GM21825 (cell line): ENCODE measurements around the gene VTI1A.
A peak's percentile ranks its signal among the peaks of the same experiment; 100 is the strongest.
"Not testable (repeated sequence)": the region's sequence is repeated elsewhere in the genome, so short reads cannot be mapped to it uniquely, and the experiment has no call there.

Experiments used
- ATAC-seq: cut with Tn5 transposase; IDR thresholded peaks from one replicate; pipeline ENCODE4 v1.9.1; 2021; ENCODE audit warnings: mild to moderate bottlenecking, moderate library complexity; ENCODE audit not compliant: unreplicated experiment

Gene VTI1A

DNA sequence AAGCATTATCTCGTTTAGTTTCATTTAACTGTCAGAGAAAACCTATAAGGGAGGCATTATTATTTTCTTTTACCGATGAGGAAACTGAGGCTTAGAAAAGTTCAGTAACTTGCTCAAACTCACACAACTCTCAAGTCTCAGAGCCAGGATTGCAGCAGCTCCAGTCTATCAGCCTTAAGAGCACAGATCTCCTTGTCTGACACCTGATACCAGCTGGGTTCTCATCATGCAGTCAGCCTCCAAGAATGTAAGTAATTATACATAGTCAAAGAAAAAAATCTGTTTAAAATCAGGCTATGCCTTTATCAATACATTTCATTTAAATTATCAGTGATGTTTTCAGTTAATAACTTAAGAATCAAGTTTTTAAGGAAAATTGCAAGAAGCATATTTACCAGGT lies 266.4 kb downstream of the VTI1A start:
- ATAC-seq: no peak

DNA sequence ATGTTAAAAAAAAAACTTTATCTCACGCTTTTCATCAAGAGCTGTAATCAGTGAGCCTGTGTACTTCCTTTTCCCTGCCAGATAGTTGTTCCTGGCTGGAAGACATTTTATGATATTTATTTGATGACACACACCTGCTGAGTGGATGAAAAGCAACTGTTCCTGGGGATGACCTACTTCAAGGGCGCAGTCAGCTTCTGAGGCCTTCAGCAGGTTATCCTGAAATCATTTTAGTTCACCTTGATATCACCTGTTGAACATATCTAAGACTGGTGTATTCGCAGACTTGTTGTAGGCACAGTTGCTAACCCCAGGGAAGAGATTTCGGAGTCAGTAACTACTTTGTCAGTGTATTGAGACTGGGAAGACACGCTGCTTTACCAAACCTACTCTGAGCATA lies 268.6 kb downstream of the VTI1A start:
- ATAC-seq: no peak

DNA sequence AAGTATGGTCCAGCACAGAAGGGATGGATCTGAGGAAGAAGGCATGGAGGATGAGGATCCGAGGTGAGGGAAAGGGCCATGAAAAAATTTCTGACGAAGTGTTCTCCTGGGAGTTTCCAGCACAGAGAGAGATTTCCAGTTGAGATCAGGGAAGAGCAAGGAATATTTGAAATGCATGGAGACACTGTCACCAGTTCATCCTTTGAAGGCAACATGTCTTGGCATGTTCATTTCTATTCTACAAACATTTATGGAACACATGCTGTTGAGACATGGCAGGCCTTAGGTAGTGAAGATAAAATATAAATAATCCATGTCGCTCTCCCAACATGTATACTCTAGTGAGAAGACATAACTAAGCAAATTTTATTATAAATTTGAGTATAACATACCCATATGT lies 269.1 kb downstream of the VTI1A start:
- no peak for ATAC-seq

DNA sequence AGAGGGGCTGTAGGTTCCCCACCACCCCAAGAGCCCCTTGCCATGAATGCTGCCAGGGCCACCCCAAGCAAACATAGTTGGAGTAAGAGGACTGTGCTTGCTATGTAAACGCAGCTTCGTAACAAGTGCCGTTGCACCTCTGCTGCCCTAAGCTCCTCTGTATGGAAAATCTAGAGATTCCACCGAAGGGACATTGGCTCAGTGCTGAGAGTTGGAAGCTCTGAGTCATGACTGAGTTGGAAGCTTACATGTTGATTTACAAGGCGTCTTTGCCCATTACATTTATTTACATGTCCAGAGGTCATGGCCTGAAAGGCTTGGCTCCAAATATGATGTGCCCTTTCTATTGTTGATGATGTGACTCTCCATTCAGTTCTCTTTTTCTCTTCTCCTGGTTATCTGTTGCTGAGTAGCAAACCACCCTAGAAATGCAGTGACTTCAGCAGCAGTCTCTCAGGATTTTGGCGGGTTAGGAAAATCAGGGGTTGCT lies 270.0 kb downstream of the VTI1A start:
- ATAC-seq: no peak

DNA sequence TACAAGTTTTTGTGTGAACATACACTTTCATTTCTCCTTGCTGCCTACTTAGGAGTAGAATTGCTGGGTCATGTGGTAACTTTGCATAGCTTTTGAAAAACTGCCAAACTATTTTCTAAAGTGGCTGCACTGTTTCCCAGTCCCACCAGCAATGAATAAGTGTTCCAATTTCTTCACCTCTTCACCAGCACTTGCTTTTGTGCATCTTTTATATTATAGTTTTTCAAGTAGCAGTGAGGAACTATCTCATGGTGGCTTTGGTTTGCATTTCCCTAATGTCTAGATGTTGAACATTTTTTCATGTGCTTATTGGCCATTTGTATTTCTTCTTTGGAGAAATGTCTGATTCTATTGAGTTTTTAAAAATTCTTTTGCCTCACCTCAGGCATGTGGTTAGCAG lies 273.2 kb downstream of the VTI1A start:
- ATAC-seq: no peak

DNA sequence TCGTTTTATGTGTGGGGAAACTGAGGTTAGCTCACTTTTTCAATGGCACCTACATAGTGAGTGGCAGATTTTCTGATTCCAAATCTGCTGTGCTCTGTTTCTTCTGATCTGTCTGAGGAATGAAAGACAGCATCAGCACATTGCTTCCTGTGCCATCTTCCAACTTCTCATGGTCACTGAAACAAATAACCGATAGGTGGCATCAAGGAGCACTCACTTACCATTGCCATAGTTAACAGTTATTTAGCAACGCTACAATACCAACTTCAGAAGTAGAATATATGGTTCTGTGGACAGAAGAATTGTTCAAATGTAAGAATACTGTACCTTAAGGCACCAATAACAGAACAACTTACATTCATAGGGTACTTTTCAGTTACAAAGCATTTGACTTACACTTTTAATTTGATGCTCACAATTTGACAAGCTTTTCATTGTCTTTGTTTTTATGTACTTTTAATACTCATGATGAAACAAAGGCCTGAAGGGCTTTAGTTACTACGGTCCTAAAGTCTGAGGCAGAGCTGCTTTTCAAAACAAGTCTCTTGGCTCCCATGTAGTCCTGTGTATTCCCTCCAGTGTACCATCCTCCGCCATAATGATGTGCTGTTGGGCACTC lies 274.2 kb downstream of the VTI1A start:
- ATAC-seq: no peak

DNA sequence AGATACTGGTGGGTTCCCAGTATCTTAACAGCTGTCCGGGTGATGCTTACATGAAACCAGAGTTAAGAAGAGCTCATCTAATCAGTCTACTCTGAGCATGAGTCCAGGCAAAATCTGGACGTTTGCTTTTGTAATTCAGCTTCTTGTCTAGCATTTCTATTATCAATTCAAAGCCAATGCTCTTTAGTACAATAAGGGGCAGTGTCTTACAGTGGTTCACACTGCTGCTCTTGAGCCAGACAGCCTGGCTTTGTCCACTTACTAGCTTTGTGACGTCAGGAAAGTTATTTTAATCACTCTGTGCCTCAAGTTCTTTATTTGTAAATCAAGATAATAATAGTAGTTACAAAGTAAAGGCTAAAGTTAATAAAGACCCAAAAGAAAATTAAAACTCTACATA lies 275.7 kb downstream of the VTI1A start:
- no peak for ATAC-seq

DNA sequence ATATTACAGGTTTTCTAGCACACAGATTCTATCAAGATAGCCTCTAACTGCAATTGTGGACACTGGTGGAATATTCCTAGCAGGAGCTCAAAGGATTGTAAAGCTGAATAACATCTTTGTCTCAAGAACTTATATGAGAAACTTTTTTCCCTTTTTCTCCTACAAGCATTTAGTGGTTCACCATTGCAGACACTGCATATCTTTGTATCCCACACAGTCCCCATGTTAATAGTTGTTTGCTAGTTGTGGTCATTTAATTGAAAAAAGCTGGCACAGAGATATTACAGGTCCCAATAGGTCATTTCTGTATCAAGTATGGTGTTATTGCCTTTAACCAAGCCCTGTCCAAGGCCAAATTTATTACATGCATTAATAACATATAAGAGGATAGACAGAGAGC lies 276.9 kb downstream of the VTI1A start:
- ATAC-seq: no peak

DNA sequence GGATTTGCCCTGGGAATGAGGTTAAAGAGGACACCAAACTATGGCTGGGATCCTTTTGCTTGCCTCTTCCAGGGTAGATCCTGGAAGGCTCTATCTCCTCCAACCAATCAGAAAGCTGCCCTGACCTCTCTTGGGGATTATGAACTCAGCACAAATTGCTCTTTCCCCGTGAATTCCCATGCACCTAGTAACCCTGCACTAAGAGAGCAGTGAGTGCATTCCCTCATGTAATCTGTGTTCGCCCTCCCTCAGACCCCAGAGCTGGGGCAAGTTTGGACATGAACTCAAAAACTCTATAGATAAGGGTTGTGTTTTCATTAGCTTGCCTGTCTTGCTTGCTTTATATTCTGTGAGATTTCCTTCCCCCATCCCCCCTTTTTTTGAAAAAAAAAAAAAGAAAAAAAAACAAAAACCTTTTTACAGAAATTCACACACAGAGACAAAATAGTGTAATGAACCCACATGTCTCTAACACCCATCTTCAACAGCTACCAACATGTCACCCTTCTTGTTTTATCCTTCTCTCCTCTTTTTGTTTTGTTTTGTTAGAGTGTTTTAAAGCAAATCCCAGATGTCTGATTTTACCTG lies 277.5 kb downstream of the VTI1A start:
- ATAC-seq: no peak

DNA sequence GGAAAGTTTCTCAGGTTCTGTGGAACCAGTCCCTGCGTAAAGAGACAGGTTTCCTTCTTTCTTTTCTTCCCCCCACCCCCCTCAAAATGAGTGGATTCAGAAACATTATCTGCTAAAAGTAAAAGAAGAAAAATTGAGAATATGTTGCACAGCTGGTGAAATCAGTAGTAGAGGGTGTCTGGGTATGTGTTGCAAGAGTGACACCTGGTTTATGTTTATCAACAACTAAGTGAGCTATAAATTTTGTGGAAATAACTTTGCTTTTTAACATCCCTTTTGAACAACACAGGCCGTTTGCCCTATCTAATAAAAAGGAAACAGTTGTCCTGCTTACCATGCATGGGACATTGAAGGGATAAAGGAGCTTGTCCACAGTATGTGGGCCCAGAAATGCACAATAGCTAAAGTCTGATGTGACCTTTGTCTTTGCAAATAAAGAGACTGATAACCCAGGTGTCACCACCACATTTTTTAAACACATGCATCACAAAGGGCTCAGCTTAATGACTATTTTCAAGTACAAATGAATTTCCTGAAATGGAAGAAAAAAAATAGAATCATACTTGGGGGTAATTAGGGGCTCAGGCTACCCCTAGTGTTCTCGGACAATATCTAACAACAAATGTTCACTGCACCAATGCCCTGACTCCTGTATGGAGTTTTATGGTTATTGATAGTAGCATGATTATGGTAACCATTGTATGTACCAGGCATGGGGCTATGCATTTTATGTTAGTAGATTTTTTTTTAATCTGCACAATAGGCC lies 281.3 kb downstream of the VTI1A start:
- no peak for ATAC-seq

DNA sequence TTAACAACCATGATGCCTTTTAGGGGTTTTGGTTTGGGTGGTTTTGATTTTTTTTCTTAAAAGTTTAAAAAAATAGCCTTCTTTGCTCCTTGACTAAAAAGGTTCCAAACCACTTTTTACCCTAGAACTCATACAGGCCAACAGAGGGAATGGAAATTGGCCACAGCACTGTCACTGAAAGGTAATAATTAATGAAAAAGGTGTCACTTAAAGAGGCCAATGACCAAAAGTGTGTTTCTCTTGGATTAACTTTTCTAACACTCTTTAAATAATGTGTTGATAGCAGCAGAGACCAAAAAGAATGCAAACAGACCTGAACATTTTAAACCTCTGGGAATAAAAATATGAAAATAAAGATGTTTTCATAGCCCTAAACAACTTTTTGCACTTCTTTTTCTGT lies 282.0 kb downstream of the VTI1A start:
- no peak for ATAC-seq

DNA sequence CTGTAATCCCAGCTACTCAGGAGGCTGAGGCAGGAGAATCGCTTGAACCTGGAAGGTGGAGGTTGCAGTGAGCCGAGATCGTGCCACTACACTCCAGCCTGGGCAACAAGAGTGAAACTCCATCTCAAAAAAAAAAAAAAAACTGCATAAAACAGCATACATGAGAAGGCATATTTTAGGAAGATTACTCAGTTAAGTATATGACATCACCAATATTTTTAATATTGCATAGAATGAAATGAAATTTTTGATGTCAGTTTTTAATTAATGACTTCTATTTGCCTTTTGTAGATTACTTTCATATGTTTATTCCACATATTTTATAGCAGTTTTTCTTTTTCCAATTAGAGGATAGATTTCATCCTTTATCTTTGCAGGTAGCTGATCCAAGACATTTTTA lies 284.4 kb downstream of the VTI1A start:
- ATAC-seq: not testable (repeated sequence)

DNA sequence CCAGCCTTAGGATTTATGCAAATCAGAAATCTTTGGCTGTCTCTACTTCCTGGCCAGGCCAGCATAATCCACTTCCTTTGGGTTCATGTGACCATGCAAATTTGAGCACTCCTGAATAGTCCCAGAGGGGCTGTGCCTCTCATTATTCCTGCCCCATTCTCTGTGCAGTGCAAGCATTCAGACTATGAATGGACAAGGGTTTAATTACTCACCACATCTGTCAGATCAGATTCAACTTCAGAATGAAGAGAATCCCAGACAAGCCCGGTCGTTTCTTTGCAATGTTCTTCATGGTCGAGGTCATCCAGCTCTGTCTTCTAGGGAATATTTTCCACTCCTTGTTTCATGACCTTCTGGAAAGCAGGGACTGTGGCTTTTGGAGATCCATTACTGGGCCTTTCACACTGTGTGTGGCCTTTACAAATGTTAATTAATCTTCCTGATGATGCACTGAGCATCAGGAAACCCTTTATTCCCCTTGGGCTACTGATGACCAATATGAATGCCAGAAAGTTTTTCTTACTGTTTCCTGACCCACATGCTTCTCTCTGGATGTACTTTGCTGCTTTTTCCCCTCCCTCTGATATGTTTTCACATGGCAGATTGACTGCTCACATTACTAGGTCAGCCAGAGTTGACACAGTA lies 285.4 kb downstream of the VTI1A start:
- peak; percentile 86 for ATAC-seq

DNA sequence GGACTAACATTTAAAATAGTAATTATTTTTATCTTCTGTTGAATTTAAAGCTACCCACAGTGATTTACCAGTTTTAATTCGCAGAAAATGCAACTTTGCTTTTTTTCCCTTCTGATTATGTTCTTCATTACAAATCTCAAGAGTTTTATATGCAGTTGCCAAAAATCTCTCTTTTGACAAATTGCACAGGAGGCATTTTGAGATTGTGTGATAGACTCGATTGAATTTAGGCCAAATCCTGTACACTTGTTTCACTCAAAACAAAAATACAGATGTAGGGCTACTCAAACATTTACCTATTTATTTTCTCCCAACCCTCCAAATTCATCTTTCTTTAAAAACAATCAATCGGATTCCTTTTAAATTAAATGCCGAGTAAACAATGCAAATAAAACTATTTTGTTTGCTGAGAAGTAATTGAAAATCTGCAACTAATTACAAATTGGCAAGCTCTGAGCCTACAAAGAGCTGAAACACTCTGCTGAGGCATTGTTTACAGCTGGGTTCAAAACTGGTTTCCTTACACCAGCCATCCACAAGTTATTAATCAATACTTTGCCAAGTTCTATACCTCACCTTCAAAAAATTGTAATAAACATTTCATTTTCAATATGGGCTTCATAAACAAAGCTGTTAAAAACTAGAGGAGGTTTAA lies 288.2 kb downstream of the VTI1A start:
- ATAC-seq: no peak

DNA sequence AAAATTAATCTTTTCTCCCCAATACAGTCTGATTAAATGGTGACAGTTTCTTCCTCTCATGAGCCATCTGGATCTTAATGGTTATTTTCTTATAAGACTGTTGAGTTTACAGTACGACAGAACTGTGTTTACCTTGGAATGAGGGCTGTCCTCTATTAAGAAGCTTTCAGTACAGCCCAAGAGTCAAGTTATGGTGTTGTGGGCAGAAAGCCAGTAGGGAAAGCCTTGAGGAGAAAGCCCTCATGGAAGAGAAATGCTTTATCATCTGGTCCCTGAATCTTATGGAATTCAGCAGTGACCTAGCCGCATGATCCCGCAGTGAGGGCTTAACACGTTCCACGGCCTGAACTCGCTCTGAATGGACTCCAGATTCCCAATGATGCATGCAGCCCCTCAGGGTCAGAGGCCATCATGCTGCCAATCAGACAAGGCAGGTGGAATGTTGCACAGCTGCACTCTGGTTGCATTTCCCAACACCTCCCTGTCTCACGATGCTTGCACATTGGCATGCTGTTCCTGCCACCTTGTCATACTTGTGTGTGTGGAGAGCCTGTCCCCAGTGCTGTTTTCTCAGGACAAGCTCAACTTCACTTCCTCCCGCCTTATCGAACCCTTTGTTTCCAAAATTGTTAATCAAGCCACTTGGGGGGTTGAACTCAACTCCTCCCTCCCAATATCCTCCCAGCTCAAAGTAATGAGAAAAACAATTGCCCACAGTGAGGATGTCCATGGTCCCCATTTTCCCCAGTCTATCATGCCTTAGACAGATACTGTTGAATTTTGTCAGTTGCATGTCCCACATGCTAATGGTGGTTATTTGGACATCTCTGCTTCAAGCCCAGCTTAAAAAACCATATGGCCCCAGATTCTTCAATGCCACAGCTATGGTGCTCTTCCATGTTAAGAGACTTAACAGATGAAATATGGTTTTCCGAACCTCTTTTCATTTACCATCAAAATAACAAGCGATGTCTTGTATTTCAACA lies 291.9 kb downstream of the VTI1A start:
- ATAC-seq: no peak

DNA sequence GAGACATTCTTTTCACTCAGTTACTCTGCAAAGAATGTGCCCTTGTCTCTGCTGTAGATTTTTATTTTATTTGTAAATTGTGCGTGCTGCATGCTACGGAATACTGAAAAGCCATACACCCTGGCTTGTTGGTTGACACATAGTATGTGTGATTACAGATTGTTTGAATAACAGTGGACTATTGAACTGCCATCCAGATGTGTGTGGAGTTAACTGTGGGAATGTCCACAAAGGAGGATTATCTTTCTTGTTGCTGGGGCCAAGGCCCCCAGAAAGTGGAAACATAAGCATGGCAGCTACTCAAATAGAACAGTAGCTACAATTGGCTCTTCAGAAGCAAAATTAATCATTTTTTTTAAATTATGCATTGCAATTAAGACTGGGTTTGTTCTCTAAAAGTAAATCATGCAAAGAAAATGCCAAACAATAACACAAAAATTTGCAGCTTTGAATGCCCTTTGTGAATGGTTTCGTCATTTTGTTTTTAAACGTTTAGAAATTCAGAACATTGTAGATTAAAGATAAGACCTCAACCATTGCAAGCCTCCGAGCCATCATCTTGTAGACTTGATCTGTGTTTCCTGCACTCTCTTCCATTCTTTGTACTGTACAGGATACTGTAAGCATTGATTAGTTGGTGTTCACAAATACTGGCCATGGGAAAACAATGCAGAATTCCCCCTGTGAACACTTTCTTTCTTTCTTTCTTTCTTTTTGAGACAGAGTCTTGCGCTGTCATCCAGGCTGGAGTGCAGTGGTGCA lies 292.8 kb downstream of the VTI1A start:
- ATAC-seq: no peak

DNA sequence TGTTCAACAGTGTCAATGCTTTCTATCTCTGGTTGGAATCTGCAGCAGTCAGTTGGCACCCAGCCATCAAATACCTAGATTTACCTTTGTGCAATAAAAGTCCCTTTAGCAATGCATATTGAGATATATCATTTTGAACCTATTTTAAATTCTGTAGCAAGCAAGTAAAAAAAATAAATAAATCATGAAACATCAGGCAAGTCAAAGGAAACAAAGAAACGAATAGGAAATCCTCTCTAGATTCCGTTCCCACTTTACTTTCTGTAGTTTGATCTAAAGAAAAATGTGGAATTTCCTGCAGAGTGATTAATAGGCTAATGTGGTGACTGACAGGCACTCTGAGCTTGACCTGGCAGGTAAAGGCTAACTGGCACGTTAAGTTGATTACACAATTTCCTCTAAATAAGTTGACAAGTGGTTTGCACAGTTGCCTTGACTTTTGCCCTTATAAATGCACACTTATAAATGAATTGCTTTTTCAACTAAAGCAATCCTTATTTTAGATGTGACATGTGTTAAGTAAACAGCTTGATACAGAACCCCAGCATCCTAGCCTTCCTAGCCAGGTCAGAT lies 294.9 kb downstream of the VTI1A start:
- ATAC-seq: no peak

DNA sequence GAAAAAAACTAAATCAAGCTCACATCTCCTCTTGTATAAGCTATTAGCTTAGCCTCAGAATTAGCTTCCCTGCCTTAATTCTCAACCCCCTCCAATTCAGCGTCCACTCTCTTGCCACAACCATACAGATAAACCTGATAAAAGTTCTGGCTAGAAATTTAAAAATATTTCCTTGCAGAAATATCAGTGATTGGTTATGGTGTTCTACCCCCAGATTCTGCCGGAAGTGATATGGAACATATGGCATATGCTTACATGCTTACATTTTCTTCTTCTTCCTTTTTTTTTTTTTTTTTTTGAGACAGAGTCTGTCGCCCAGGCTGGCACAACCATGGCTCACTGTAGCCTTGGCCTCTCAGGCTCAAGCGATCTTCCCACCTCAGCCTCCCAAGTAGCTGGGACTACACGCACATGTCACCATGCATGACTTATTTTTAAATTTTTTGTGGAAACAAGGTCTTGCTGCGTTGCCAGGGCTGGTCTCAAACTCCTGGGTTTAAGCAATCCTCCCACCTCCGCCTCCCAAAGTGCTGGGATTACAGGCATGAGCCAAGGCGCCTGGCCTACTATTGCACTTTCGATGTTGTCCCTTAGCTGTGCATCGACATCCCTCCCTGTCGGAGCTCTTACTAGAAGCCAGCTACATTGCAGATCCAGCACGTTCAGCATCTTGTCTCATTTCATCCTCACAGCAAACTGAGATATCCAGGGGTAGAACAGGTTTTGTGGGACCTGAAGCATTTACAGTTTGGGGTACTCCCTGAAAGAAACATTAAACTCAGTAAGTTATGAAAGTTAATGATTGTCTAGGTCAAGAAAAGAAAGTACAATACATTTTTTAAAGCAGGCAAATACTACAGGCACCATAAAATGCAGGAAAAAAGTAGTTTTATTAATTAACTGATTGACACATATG lies 297.4 kb downstream of the VTI1A start:
- no peak for ATAC-seq
